NCI-H460 (cell line): ENCODE results near the gene KCTD16. TPM values are rescaled to one million over a fixed set of nuclear protein-coding genes. Genes with fewer than 3 reads are reported as not detected.

Source experiments
- DNase-seq: peaks from one replicate; pipeline ENCODE4 v3.0.0-alpha.2; 2016; ENCODE audit warnings: low read depth; ENCODE audit errors: extremely low read depth
- total RNA-seq: library from RNA; depleted of rRNA; stranded (reverse); fragments of >200 nt; shearing (Covaris generic); gene quantifications from 2 replicates; pipeline ENCODE4 v1.2.3, GENCODE V29; 2014

The KCTD16 gene
- total RNA-seq, 1 experiment from 2014 or later: 2.8 TPM

DNA sequence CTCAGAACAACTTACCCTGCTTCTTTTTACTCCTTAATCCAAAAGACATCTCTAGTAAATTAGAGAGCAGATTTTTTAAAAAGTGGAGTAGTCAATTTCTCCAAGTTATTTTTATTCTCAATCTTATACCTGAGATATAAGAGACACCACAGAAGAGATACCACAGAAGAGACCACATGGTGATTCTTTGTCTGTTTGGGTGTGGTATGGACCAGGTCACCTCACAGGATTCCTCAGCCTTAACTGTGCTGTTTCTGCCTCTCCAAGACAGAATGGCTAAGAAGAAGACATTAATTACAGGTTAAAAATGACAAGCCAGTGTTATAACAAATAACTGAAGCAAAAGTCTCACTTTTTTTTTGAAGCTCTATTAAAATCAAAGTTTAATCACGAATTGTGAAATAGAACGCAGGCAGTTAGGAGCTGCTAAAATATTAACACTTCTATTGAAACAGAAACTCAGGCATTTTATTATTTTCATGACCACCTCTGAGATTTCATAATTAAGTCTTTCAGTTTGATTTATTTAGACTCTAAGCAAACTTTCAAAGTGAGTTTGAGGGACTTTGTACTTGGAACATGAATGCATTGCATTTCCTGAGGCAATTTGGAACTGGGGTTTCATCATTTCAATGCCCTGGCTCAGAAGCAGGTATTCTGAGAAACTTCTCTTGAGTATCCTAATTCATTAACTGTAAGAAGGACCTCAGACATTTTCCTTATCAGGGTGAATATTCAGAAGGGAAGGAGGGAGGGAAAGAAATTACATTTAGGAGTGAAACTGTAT is 280.7 kb downstream of the KCTD16 start:
- peak; percentile 12 for DNase-seq

DNA sequence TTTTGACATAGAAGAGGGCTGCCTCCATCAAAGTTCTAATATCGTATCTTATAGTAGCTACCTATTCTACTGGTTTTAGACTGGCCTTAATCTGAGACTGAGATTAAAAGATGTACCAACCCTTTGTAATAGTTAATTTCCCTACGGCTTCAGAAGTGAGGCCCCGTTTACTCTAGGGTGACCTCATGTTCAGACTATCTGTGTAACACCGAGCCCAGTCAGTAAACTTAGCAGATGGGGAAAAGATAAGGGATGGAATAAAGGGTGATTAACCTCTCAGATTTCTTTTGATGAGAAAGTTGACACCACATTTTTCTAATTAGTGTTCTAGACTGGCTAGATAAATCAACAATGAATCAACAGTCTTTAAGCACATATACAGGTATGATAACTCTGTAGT is 283.1 kb downstream of the KCTD16 start:
- DNase-seq: no peak

DNA sequence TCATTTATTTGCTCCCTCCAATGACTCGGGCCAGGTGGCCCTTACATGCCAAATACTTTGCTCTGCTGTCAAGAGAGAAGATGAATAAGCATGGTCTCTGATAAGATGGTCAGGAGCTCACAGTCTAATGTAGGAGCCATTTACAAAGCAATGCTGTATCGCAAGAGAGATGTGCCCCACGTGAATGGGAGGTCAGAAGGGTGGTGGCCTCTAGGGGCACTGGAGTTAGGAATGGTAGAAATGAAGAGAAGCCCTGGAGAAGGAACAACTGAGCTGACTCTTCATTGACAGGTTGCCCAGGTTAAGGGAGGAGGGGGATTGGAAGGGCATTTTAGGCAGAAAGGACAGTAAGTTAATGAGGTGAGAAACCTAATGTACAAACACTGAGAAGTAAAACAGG is 286.5 kb downstream of the KCTD16 start:
- DNase-seq: no peak

DNA sequence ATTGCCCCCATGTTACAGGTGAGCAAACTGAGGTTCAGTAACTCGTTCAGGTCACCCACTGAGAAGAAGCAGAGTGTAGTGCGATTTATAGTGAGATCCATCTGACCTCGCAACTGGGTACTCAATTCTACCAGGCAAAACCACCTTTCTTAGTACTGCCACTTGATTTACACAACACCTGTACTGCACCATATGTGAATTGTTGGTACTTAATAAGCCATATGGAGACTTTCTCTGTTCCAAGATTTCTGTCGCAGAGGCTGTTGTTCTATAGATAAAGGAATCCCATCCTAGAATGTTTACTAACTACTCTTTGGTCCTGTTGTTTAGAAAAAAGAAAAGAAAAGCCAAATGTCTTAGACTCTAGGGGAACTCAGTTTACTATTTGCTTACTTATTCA is 287.5 kb downstream of the KCTD16 start:
- DNase-seq: no peak

DNA sequence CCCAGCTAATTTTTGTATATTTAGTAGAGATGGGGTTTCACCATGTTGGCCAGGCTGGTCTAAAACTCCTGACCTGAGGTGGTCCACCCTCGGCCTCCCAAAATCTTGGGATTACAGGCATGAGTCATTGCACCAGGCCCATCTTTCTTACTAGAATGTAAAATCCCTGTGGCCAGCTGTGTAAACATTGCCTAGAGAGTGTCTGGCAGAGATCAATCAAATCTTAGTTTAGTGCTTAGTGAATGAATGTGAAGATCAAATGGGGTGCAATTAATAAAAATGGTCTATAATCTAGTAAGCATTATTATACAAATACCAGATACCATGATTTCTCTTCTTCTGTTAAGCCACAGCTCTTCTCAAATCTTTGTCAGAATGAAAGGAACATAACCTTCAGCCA is 289.9 kb downstream of the KCTD16 start:
- DNase-seq: no peak

DNA sequence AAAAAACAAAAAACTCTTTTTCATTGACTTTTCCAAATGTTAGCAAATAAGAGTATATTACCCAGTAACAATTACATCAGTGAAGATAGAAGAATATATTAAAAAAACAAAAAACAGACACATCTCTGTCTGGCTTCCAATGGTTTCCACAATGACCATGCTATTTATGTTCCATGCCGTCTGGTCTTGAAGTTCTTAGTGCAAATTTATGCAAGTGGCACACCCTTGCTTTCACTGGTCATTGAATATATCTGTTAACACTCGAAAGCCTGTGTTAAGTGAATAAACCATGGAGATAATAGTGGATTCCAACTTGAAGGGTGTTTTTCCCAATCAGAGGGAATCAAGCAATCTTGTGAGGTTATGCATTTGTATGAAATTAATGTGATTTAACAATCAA is 291.9 kb downstream of the KCTD16 start:
- no peak for DNase-seq

DNA sequence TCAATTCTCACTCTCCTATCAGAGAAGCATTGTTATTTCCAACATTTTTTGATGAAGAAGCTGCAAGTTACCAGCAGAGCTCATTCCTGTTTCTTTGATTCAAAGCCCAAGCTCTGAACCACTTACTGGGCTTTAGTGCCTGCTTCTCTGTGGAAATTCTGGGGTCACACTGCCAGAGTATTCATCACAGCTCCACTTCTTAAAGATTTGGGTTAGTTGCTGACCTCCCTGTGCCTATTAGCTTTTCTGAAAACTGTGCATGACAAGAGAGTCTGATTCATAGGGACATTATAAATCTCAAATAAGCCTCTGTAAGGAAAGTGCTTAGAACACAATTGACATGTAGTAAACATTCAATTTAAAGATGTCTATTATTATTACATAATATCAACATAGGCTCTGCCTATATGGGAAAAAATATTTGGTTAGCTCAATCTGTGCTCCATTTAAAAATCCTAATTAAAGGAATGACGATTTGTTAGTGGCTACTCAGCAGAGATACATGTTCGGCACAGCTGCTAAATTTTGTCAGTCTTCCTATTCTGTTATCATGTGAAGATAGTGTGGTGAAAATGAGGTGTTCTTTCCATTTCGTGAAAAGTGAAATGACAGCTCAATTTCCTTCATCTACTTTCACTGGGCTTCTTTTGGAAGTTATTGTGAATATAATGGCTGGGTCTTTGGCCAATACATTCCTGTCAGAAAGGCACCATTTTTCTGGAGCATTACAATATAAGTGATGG is 293.0 kb downstream of the KCTD16 start:
- DNase-seq: no peak

DNA sequence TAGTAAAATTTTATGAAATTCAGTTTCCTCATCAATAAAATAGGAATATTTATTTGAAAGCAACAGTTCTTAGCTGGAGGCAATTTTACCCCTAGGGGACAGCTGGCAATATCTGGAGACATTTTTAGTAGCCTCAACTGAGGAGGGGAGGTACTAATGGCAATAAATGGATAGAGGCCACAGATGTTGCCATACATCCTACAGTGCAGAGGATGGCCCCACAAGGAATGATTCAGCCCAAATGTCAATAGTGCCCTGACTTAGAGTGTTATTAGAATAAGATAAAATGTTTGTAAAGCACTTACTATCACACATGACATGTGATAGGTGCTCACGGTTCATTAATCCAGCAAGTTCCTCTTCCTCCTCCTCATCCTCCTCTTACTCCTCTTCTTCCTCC is 293.6 kb downstream of the KCTD16 start:
- no peak for DNase-seq

DNA sequence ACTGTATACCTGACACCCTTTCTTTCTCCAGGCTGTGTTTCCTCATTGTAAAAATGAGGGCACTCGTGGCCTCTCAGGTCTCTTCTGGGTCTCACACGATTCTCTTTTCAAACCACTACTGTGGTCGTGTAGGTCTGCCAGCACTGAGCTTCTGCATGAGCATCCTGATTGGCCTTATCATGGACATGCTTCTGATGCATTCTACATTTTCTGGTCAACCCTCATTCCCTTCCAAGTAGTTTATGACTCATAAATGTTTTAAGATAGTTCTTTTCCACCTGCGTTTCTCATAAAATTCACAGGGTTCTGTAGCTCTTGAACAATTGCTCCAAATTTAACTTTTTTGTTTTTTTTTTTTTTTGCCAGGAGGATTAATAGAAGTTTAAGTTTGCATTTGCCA is 294.8 kb downstream of the KCTD16 start:
- DNase-seq: no peak

DNA sequence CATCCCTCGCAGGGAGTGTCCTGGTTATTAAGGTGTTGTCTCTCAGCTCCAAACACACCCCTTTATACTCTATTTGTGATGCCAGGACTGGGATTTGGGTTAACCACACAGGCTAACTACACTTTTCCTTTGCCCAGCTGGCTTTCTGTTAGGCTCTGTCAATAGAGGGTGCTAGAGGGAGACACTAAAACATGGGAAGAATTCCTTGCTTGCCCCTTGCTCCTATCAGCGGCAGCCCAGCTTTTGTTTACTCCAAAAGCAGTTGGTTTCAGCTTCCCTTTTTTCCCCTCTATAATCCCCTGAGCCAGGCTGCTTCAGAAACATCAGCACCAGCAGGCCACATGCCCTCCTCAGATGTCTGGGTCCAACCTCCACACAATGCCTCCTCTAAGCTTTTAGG is 297.1 kb downstream of the KCTD16 start:
- peak; percentile 41 for DNase-seq

DNA sequence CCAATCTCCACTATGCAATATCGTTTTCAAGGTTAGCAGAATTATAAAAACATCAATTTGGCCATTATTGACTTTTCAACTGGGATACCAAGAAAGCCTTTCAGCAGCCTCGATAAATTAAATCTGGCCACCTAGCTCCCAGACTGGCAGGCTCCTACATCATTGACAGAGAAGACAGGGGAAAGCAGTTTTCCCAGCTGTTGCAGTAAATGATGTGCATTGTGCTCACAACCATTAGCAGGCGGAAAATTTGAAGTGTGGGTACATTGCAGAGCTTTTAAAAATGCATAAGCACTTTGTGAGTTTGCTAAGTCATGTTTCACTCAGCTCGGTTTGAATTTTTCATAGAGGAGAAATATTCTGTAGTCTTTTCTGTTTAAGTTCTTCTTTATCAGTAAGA is 297.9 kb downstream of the KCTD16 start:
- DNase-seq: no peak

DNA sequence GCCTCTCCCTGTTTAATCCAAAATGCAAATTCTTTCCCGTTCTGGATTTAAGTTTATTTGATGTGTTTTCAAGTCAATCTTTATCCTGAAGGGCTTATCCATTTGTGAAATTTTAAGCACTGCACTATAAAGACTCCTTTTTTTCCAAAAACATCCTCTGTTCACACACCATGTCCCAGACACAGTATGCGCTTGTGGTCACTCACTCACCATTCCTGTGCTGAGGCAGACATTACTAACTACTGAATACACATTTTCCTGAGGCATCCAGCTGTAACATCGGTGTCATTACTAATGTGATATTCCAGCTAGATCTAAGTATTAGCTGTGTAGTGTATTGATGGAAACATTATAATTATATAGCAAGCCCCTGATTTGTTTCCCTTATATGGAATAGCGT is 298.4 kb downstream of the KCTD16 start:
- no peak for DNase-seq

DNA sequence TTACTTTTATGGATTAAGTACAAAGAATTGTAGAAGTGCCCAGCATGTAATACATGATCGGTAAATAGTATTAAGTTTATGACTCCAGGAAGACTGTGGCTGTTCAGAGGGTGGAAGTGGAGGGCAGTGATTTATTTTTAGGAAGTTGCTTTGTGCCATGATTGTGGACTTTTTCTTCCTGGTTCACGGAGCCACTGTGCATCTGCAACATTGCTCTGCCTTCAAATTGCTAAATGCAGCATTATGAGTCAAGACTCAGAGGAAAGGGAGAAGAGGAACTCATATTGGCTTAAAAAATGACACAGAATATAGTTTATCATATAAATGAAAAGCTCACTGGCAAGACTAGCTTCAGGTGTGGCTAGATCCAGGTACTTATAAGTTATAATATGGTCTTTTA is 301.5 kb downstream of the KCTD16 start:
- DNase-seq: no peak

DNA sequence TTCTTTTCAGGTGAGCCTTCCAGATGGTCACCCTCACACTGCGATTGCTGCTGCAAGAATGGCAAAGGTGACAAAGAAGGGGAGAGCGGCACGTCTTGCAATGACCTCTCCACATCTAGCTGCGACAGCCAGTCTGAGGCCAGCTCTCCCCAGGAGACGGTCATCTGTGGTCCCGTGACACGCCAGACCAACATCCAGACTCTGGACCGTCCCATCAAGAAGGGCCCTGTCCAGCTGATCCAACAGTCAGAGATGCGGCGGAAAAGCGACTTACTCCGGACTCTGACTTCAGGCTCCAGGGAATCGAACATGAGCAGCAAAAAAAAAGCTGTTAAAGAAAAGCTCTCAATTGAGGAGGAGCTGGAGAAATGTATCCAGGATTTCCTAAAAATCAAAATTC is 303.0 kb downstream of the KCTD16 start:
- no peak for DNase-seq

DNA sequence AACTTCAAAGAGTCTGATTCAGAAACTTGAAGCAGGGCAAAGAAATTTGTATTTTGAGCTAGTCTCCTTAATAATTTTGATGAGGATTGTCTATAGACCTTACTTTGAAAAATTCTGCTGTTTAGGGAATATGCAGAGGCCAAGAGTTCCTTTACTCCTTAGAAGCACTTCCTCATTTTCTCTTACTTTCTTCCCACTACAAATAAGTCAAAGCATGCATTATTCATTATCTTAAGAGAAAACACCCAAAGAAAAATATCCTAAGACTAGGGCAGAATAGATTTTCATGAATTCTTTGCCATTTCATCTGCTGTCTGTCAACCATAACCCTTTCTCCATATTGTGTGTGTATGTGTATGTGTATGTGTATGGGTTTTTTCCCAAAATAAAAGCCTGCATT is 307.9 kb downstream of the KCTD16 start:
- DNase-seq: no peak

DNA sequence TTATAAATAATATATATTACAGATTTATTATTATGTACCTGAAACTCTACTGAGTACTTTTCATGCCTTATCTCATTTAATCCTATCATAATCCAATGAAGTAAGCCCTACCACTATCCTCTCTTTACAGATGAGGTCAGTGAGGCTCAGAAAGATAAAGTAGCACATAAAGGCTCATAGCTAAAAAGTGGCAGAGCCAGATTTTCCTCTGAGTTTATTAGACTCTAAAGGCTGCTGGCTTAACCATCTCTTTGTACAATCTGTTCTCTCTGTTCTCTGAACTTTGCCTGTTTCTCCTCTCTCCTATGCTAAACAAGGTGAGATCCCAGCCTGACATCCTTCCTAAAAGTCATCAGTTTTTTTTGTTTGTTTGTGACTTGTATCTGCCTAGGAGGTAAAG is 311.2 kb downstream of the KCTD16 start:
- no peak for DNase-seq

DNA sequence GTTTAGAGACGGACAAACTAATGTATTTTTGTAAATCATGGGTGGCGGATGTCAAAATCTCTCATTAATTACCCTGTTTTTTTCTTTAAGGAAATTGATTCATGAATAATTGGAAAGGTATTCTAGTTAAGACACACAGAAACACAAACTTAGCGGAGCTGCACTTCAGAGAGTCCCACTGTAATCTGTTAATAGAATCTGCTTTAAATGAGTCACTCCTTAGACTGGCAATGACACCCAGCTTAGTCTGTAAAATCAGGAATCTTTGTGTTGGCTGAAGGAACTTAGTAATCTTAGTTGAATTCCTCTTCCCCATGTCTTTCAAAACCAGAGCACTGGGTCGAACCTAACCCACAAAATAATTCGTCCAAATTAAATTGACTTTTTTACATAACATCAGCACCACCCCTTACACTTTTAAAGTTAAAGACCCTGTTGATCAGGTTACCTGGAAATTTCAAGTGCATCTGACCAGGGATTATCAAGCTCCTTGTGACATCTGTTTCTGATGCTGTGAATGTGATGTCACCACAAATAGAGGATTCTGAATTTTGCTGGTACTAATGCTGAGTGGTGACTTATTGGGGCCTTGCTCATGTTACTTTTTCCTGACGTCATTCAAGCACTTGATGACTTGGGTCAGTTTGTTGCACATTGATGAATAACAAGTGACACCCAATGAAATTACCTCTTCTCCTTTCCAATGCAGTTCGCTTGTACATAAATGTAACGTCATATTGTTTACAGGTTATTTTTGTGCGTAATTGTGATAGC is 313.6 kb downstream of the KCTD16 start:
- DNase-seq: no peak

DNA sequence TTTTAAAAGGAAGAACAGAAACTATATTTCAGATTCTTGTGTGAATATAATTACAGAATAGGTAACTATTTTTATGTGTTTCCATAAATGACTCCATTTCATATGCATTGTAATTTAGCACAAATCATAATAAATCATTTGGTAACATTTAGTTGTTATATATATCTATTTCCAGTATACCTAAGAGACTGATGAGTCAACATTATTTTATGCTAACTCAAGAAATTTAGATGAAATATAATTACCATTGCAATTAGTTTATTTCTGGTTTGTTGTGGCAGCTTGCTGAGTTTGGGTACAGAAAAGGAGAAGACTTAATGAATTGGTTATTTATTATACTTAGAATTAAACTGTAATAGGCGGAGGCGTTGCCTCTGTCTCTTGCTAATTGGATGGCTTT is 314.9 kb downstream of the KCTD16 start:
- no peak for DNase-seq

DNA sequence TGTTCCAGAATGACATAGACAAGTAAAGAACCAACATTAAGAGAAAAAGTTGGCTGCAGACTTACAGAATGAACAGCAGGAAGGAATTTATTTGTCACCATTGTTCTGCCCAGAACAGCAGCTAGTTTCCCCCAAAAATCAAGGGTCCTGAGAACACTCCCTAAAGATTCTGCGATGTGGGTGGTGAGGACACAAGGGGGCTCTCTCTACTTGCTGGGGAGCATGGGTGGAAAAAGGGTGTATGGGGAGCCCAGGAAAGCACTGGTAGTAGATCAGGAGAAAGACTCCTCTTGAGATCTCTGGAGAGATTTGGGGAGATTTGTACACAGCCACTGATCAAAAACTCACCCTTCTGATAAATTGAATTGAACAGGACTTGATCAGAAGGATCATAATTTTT is 316.5 kb downstream of the KCTD16 start:
- no peak for DNase-seq

DNA sequence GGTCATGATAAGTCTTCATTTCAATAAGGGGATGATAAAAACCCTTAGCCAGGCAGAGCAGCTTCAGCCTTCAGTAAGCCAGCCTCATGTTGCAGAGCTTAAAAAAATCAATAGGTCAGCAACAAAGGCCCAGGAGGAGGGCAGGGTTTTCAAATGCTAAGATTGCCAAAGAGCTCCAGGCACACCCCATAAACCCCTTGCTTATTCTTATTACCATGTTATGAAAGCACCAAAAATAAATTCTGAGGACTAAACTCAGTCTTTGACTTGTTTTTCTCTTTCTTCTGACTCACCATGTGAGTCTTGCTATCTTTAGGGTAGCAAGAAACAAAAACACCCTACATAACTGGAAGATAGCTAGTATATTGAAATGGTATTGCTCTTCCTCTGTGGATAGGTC is 317.1 kb downstream of the KCTD16 start:
- no peak for DNase-seq

DNA sequence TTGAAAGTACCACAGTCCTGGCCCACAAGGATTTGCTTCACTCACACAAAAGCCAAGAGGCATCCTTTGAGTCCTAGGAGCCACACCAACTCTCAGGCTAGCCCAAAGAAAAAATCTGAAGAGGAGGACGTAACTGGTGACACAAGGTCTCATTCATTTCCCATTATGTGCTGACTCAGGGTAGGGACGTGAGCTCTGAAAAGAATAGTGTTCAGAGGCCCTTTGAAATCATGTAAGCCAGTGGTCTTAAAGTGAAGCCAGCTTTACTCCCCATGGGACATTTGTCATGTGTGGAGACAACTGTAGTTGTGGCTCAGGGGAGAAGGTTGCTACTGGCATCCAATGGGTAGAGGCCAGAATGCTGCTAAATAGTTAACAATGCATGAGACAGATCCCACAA is 332.4 kb downstream of the KCTD16 start:
- no peak for DNase-seq
